Stimulated activated CD8-positive, alpha-beta memory T cell treated with anti-CD3 and anti-CD28 coated beads, Interleukin-15, amount 100 ng/mL, for 1 hour (primary cell): ENCODE measurements around the gene FAM163B.

Source experiments
- DNase-seq: peaks from one replicate; pipeline ENCODE4 v3.0.0-alpha.2; 2020; ENCODE audit warnings: low read depth

Gene FAM163B

GRCh38 chr9:133609311-133610098 is at the start of gene FAM163B:
FAM163B (minus strand) TSS chr9:133609389; CDS start chr9:133580223, 29,166 bp downstream.
- no peak for DNase-seq

- no peak for DNase-seq
Observed at GRCh38 chr9:133657120-133657661, 48.0 kb upstream of the FAM163B start.

- no peak for DNase-seq
Observed at GRCh38 chr9:133656211-133657119, 47.3 kb upstream of the FAM163B start.

GRCh38 chr9:133655701-133656100 is 46.5 kb upstream of the FAM163B start:
- DNase-seq: no peak

GRCh38 chr9:133654736-133655657 is 45.8 kb upstream of the FAM163B start:
- no peak for DNase-seq

- no peak for DNase-seq
Observed at GRCh38 chr9:133653638-133654037, 44.4 kb upstream of the FAM163B start.

- no peak for DNase-seq
Observed at GRCh38 chr9:133650026-133650425, 40.8 kb upstream of the FAM163B start.

DNA sequence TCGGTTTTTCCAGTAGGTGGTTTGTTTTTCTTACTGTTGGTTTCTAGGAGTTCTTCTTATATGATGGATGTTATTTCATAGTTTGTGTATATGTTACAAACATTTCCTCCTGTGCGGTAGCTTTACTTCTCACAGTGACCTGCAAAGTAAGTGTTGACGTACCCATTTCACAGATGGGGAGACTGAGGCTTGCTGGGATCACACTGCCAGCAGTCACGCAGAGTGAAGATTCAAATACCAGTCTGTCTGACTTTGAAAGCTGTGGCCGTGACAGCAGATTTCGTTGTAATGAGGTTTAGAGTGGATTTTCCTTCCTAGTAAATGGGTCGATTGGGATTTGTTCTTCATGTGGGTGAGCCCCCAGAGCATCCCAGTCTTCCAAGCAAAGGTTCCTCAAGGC is 40.0 kb upstream of the FAM163B start:
- no peak for DNase-seq

DNA sequence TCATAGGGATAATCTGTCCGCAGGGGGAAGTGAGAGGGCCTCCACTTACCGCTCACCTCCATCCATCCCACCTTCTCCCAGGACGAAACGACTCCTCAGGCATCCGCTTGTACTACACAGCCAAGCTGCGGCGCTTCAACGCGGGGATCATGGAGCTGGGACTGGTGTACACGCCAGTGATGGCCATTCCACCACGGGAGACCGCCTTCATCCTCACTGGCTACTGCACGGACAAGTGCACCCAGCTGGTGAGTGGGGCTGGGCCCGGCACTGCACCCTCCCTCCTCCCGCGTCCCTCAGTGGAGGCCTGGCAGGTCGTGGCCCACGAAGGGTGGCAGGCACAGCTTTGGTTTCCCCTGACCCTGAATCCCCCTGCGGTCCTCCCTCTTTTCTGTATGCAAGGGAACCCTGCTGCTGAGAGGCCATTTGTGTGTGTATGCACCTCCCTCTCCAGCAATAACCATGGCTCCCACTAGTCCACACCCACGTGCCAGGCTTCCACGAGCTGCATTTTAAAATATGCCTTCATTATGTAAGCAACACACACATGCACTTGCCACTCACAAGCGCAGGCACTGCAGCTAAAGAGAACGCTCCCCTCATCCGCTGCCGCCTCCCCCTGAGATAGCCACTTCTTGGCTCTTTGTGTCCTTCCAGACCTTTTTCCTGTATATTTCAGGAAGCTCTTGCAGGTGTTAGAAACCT is 38.7 kb upstream of the FAM163B start:
- no peak for DNase-seq

GRCh38 chr9:133647148-133647547 is 38.0 kb upstream of the FAM163B start:
- DNase-seq: no peak

GRCh38 chr9:133645021-133645765 is 36.0 kb upstream of the FAM163B start:
- DNase-seq: no peak

DNA sequence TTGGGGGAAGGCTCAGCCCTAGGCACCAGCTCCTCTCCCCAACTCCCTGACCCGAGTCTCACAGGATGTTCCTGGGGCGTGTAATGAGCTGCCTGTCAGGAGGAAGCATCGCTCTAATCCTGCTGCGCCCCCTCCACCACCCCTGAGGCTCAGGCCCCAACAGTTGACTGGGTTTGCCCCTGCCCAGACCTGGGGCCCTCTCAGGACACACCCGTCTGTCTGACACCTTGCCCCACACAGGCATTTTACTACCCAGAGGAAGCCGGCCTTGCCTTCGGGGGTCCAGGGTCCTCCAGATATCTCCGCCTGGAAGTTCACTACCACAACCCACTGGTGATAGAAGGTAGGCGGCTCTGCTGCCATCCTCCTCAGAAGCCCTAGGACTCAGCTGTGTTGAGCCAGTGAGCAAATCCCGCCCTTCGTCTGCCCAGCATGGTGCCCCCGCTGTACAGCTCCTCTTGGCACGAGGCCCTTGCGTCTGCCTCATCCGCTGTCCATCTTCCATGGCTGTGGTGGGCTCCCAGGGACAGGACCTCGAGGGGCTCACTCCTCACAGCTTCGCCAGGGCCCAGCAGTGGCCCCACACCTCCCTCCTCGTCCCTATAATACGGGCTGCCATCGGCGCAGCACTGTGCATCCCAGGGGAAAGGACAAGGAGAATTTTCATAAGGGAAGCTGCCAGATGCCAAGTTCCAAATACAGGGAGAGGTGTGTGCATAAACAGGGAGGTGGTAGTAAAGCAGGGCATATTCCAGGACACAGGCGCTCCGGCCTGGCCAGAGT is 35.0 kb upstream of the FAM163B start:
- no peak for DNase-seq

DNA sequence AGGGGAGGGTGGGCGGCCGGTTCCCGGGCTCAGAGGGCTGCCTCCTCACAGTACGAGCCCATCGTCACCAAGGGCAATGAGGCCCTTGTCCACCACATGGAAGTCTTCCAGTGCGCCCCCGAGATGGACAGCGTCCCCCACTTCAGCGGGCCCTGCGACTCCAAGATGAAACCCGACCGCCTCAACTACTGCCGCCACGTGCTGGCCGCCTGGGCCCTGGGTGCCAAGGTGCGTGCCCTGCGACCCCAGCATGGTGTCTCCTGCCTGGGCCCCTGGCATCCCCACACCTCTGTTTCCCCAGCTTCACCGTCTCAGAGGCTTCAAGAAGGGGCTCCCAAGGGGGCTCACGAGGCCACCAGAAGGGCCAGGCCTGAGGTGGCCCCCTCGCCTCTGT is 34.2 kb upstream of the FAM163B start:
- no peak for DNase-seq

DNA sequence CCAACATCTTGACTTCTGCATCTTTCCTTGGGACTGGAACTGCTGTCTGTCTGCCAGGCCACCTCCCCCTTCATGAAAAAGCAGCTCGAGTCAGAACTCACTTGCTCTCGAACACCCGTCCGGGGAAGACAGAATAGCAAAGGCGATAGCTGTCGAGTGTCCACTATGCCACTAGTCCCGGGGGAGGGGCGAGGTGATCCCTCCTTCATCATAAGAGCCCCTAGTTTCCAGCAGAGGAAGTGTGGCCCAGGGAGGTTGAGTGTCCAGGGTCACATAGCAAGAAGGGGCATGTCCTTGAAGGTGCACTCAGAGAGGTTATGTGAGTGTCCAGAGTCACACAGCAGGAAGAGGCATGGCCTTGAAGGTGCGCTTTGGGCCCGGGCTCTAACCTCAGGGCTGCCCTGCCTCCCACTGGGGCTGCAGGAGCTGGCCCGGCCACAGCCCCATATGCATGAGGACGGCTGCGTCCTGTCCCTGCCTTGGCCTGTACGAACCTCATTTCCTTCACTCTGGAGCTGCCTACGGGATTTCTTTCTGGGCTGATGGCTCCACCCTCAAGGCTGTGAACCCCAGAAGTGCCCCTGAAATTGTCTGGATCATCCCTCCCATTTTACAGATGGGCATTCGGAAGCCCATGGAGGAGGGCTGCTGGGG is 33.6 kb upstream of the FAM163B start:
- DNase-seq: no peak

GRCh38 chr9:133641861-133642595 is 32.8 kb upstream of the FAM163B start:
- DNase-seq: no peak

GRCh38 chr9:133641396-133641655 is 32.1 kb upstream of the FAM163B start:
- no peak for DNase-seq

DNA sequence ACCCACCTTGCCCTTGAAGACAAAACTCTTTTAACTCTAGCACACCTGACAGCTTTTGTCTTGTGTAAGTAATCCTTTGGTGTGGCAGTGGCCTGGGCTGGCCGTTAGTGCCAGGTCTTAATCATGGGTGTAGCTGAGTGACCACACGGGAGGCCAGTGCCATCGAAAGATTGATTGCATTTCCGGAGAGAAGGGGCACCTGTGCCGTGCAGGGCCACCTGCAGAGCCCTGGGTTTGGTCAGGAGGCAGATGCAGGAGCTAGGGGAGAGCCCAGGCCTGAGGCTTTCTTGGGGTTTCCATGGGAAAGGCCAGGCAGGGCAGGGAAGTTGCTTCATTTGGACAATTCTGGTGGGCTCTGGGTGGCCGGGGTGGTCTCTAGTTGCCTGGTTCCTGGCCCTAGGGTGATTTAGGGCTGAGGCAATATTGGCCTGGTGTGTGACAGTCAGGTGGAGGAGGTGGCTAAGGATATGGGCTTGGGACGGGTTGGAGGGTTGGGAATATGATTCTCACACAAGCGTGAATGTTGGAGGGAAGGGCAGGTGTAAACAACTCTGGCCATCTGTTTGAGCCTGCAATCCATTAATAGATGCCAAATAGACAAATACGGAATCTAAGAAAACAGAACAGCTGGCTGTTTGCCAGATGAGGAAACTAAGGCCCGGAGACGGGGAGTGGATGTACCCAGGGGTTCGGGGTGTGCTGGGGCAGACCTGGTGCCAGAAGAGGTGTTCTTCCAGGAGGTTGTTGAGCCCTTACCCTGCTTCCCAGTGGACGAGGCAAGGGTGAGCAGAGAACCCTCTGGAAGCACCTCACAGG is 31.6 kb upstream of the FAM163B start:
- no peak for DNase-seq

- no peak for DNase-seq
Observed at GRCh38 chr9:133640160-133640559, 31.0 kb upstream of the FAM163B start.
